GM23338 (cell line): ENCODE data around the gene DCAF12L2.

Source experiments
- CREB1 ChIP-seq: fragments of 250-450 bp; sonication (Bioruptor Pico); IDR thresholded peaks from 2 replicates; pipeline ENCODE4 v1.5.0; 2020; ENCODE audit warnings: low read depth, mild to moderate bottlenecking, moderate library complexity
- CTCF ChIP-seq, 2 experiments: fragments of 200-600 bp in 1 of 2; sonication (generic) in 1 of 2; conservative IDR thresholded peaks; 2 replicates each; pipeline versions ENCODE4 v1.5.1 to v1.6.1; 2016 to 2017; ENCODE audit warnings: antibody characterized with exemption in 2 of 2, low read depth in 2 of 2, mild to moderate bottlenecking in 2 of 2, moderate library complexity in 1 of 2
- EZH2 ChIP-seq: fragments of 200-600 bp; sonication (generic); IDR thresholded peaks from one replicate; pipeline ENCODE4 v1.8.0; 2017; ENCODE audit warnings: antibody characterized with exemption, mild to moderate bottlenecking, low read depth; ENCODE audit not compliant: unreplicated experiment
- EZH2phosphoT487 ChIP-seq: fragments of 200-600 bp; sonication (generic); IDR thresholded peaks from one replicate; pipeline ENCODE4 v1.8.1; 2018; ENCODE audit warnings: antibody characterized with exemption; ENCODE audit not compliant: unreplicated experiment
- JUNB ChIP-seq: IDR thresholded peaks from one replicate; pipeline ENCODE4 v1.6.1; 2016; ENCODE audit warnings: antibody characterized with exemption; ENCODE audit not compliant: unreplicated experiment
- POLR2AphosphoS5 ChIP-seq: IDR thresholded peaks from 2 replicates; pipeline ENCODE4 v1.6.1; 2016; ENCODE audit warnings: antibody characterized with exemption, low read depth
- STAT1 ChIP-seq: IDR thresholded peaks from one replicate; pipeline ENCODE4 v1.6.1; 2016; ENCODE audit warnings: antibody characterized with exemption; ENCODE audit not compliant: unreplicated experiment
- ZNF331 ChIP-seq: fragments of 250-450 bp; sonication (Bioruptor Pico); IDR thresholded peaks from 2 replicates; pipeline ENCODE4 v1.5.0; 2020; ENCODE audit warnings: low read depth, mild to moderate bottlenecking, moderate library complexity

- TF ChIP-seq EZH2phosphoT487 (no peak), EZH2 (no peak), CTCF (conservative IDR thresholded peaks at IDR 0.05; ENCODE audit: low read depth in 2 of 2) (no peak), ZNF331 (no peak), POLR2AphosphoS5 (no peak), CREB1 (no peak), JUNB (no peak), STAT1 (no peak)
These were observed 11.2 kb upstream of the DCAF12L2 start for GRCh38 chrX:126177133-126177840.
